B cell (primary cell): Measurements from ENCODE around the gene ALG2.

ENCODE experiments used
- EZH2 ChIP-seq: IDR thresholded peaks from 2 replicates; pipeline ENCODE4 v1.6.1; 2012; ENCODE audit warnings: borderline replicate concordance, low read depth, mild to moderate bottlenecking, moderate library complexity, low read length; ENCODE audit not compliant: insufficient read depth, poor library complexity, severe bottlenecking
- TF ChIP-seq, protein P1 (sequence below): fragments of 200-600 bp; IDR thresholded peaks from one replicate; pipeline ENCODE4 v1.8.0; 2022; ENCODE audit warnings: antibody characterized with exemption, mild to moderate bottlenecking

DNA sequence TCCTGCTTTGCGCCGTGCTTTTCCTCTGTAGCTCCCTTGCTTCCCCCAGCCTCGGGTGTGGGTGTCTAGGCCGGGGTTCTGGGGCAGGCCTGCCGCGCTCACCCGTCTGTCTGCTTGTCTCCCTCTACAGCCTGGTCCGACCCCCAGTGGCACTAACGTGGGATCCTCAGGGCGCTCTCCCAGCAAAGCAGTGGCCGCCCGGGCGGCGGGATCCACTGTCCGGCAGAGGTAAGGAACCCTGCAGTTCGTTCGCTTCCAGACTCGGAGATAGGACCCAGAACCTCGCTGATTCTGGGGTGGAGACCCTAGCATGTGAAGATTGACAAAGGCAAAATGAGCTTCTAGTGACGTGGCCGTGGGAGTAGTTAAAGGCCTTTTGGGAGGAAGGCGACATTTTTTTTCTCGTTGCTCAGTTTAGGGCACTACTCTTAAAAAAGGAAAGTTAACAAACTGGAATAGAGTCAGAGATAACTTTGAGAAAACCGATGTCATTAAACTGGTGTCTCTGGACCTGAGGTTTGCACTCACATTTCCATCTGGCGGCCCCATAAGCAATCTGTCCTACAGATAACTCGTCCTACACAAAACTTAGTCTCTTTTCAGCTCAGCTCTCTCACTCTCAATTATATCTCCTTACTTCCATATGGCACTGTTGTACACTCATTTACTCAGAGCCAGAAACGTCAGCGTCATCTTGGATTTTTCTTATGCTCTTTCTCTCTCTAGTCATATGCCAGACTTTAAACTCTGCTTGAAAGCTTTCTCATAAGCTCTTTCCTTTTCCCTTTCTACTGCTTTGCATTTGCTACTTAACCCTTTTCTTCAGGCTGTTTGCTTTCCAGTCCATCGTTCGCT is 901 bp upstream of the ALG2 start:
- TF ChIP-seq, protein P1, sequence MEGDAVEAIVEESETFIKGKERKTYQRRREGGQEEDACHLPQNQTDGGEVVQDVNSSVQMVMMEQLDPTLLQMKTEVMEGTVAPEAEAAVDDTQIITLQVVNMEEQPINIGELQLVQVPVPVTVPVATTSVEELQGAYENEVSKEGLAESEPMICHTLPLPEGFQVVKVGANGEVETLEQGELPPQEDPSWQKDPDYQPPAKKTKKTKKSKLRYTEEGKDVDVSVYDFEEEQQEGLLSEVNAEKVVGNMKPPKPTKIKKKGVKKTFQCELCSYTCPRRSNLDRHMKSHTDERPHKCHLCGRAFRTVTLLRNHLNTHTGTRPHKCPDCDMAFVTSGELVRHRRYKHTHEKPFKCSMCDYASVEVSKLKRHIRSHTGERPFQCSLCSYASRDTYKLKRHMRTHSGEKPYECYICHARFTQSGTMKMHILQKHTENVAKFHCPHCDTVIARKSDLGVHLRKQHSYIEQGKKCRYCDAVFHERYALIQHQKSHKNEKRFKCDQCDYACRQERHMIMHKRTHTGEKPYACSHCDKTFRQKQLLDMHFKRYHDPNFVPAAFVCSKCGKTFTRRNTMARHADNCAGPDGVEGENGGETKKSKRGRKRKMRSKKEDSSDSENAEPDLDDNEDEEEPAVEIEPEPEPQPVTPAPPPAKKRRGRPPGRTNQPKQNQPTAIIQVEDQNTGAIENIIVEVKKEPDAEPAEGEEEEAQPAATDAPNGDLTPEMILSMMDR, result no peak
- TF ChIP-seq EZH2, result no peak
